AG08396 (cell line): ENCODE measurements around the gene PNMA6E.

Experiments
- DNase-seq: peaks from one replicate; pipeline ENCODE4 v3.0.0; 2012; ENCODE audit warnings: low spot score, mixed read lengths

The PNMA6E gene

GRCh38 chrX:153349952-153350351 lies 51.2 kb downstream of the PNMA6E start:
- peak; percentile 9 for DNase-seq

- no peak for DNase-seq
Observed at GRCh38 chrX:153348421-153348820, 52.7 kb downstream of the PNMA6E start.

- DNase-seq = no peak
Observed at GRCh38 chrX:153347530-153347929, 53.6 kb downstream of the PNMA6E start.
